Astrocyte (in vitro differentiated cells and primary cell): ENCODE measurements around the gene PRSS38. TPM values are rescaled to one million over a fixed set of nuclear protein-coding genes. Genes with fewer than 3 reads are reported as not detected.

ENCODE experiments used
- DNase-seq: peaks from one replicate; pipeline ENCODE4 v3.0.0-alpha.2; 2010; ENCODE audit warnings: low read depth
- FAIRE-seq: peaks from 2 replicates; lab custom pipeline; 2011; peaks lifted over from hg19 to GRCh38; lab: Jason Lieb, UNC
- H2AFZ ChIP-seq: 2 replicates; pipeline ENCODE4 v1.6.0; 2012; ENCODE audit warnings: low read depth, low read length, inconsistent platforms
- H3K27ac ChIP-seq: 2 replicates; pipeline ENCODE4 v1.5.1; 2011; ENCODE audit warnings: low read depth, low read length, inconsistent platforms
- H3K27me3 ChIP-seq: 2 replicates; pipeline ENCODE4 v1.6.0; 2011; ENCODE audit warnings: low read length, inconsistent platforms; ENCODE audit not compliant: insufficient read depth
- H3K36me3 ChIP-seq: 2 replicates; pipeline ENCODE4 v1.5.1; 2011; ENCODE audit warnings: low read length, inconsistent platforms; ENCODE audit not compliant: insufficient read depth
- H3K4me1 ChIP-seq: 2 replicates; pipeline ENCODE4 v1.5.1; 2011; ENCODE audit warnings: low read length, inconsistent platforms; ENCODE audit not compliant: insufficient read depth
- H3K4me2 ChIP-seq: 2 replicates; pipeline ENCODE4 v1.6.0; 2012; ENCODE audit warnings: low read length, inconsistent platforms
- H3K4me3 ChIP-seq: 2 replicates; pipeline ENCODE4 v1.5.1; 2011; ENCODE audit warnings: low read depth, mild to moderate bottlenecking, low read length, inconsistent platforms; ENCODE audit not compliant: insufficient read depth
- H3K79me2 ChIP-seq: 2 replicates; pipeline ENCODE4 v1.6.0; 2012; ENCODE audit warnings: mild to moderate bottlenecking, low read length, inconsistent platforms; ENCODE audit not compliant: insufficient read depth
- H3K9ac ChIP-seq: 2 replicates; pipeline ENCODE4 v1.6.0; 2012; ENCODE audit warnings: mild to moderate bottlenecking, low read length, inconsistent platforms
- H3K9me3 ChIP-seq: 2 replicates; pipeline ENCODE4 v1.5.1; 2012; ENCODE audit warnings: low read depth, mild to moderate bottlenecking, low read length, inconsistent platforms; ENCODE audit not compliant: insufficient read depth
- H4K20me1 ChIP-seq: 2 replicates; pipeline ENCODE4 v1.6.0; 2012; ENCODE audit warnings: low read length, inconsistent platforms; ENCODE audit not compliant: insufficient read depth
- H3K27ac Mint-ChIP-seq: one replicate; pipeline ENCODE4 v1.8.0; 2021; ENCODE audit warnings: mild to moderate bottlenecking, mixed read lengths; ENCODE audit not compliant: unreplicated experiment
- H3K27me3 Mint-ChIP-seq: one replicate; pipeline ENCODE4 v1.8.0; 2021; ENCODE audit warnings: low read depth, mixed read lengths; ENCODE audit not compliant: unreplicated experiment
- H3K36me3 Mint-ChIP-seq: one replicate; pipeline ENCODE4 v1.8.0; 2021; ENCODE audit warnings: low read depth, mixed read lengths; ENCODE audit not compliant: unreplicated experiment
- H3K4me1 Mint-ChIP-seq: one replicate; pipeline ENCODE4 v1.8.0; 2021; ENCODE audit warnings: low read depth, mixed read lengths; ENCODE audit not compliant: unreplicated experiment
- H3K4me3 Mint-ChIP-seq: one replicate; pipeline ENCODE4 v1.8.0; 2021; ENCODE audit warnings: mild to moderate bottlenecking, moderate library complexity, mixed read lengths; ENCODE audit not compliant: unreplicated experiment
- H3K9me3 Mint-ChIP-seq: one replicate; pipeline ENCODE4 v1.8.0; 2021; ENCODE audit warnings: mild to moderate bottlenecking, mixed read lengths; ENCODE audit not compliant: unreplicated experiment
- EZH2 ChIP-seq: IDR thresholded peaks from 2 replicates; pipeline ENCODE4 v1.6.1; 2012; ENCODE audit warnings: mild to moderate bottlenecking, low read length, inconsistent platforms; ENCODE audit not compliant: insufficient read depth
- total RNA-seq: library from RNA; stranded (reverse); gene quantifications from 2 replicates; pipeline ENCODE4 v1.2.1, GENCODE V29; 2021
- TF ChIP-seq, protein P1 (sequence below): IDR thresholded peaks from 2 replicates; pipeline ENCODE4 v1.5.1; 2011; ENCODE audit warnings: low read depth, mild to moderate bottlenecking, inconsistent platforms, low read length, moderate library complexity; ENCODE audit not compliant: insufficient read depth

Gene PRSS38
- total RNA-seq, 1 donor from 2014 or later, result not detected

DNA sequence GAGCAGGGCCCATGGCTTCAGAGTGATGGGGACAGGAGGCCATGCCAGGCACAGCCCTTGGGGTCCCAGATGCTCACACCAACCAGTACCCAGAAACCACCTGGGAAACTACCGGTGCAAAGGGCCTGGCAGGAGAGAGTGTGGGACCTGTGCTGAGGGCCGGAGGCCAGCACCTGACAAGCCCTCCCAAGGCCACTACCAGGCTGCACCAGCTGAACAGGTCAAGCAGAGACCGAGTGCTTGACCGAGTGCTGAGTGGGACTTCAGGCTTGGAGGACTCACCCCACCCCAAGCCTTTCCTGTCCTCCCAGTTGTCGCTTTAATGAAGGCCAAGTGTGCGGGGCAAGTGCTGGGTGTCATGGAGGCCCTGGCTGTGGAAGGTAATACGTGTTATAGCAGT, 43.7 kb upstream of the PRSS38 start:
- H3K9ac ChIP-seq, result no peak overlapping the region
- TF ChIP-seq, protein P1, sequence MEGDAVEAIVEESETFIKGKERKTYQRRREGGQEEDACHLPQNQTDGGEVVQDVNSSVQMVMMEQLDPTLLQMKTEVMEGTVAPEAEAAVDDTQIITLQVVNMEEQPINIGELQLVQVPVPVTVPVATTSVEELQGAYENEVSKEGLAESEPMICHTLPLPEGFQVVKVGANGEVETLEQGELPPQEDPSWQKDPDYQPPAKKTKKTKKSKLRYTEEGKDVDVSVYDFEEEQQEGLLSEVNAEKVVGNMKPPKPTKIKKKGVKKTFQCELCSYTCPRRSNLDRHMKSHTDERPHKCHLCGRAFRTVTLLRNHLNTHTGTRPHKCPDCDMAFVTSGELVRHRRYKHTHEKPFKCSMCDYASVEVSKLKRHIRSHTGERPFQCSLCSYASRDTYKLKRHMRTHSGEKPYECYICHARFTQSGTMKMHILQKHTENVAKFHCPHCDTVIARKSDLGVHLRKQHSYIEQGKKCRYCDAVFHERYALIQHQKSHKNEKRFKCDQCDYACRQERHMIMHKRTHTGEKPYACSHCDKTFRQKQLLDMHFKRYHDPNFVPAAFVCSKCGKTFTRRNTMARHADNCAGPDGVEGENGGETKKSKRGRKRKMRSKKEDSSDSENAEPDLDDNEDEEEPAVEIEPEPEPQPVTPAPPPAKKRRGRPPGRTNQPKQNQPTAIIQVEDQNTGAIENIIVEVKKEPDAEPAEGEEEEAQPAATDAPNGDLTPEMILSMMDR, result no peak
- no peak for TF ChIP-seq EZH2
- H3K27ac Mint-ChIP-seq, result no peak overlapping the region
- peaks cover 2% of the 10 kb centered on the region for H3K79me2 ChIP-seq
- peaks cover 20% of the 10 kb centered on the region for H3K4me1 Mint-ChIP-seq
- FAIRE-seq, result no peak
- no peak overlapping the region for H3K27ac ChIP-seq
- no peaks in the 10 kb centered on the region for H3K27me3 ChIP-seq
- no peak overlapping the region for H3K4me3 Mint-ChIP-seq
- H3K9me3 ChIP-seq, result no peaks in the 10 kb centered on the region
- H3K36me3 Mint-ChIP-seq, result peaks cover 20% of the 10 kb centered on the region
- H3K4me1 ChIP-seq, result peaks cover 28% of the 10 kb centered on the region
- no peaks in the 10 kb centered on the region for H3K9me3 Mint-ChIP-seq
- peaks cover 18% of the 10 kb centered on the region for H3K36me3 ChIP-seq
- peaks cover 16% of the 10 kb centered on the region for H4K20me1 ChIP-seq
- no peak for DNase-seq
- H2AFZ ChIP-seq, result no peak overlapping the region
- no peak overlapping the region for H3K4me3 ChIP-seq
- no peaks in the 10 kb centered on the region for H3K27me3 Mint-ChIP-seq
- no peak overlapping the region for H3K4me2 ChIP-seq

DNA sequence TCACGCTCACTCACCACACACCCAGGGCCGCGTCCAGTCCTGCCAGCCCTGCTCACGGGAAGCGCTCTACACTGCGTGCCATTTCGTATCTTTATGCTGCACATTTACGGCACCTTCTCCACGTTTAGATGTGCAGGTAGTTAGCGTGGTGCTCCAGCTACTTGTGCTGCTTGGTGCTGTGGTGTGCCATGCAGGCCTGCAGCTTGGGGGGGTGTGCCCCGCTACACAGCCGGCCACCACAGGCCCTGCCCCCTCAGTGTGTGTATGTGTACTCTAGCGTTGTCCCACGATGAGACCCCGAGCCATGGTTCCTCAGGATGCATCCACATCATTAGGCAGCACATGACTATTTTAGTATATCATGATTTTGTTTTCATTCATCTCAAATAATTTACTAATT, 41.9 kb upstream of the PRSS38 start:
- no peak overlapping the region for H3K4me2 ChIP-seq
- H3K9me3 ChIP-seq, result no peaks in the 10 kb centered on the region
- Mint-ChIP-seq H3K27me3 (no peaks in the 10 kb centered on the region), H3K4me3 (no peak overlapping the region), H3K9me3 (no peaks in the 10 kb centered on the region), H3K4me1 (peaks cover 21% of the 10 kb centered on the region), H3K36me3 (peaks cover 16% of the 10 kb centered on the region), H3K27ac (no peak overlapping the region)
- no peak overlapping the region for H3K9ac ChIP-seq
- FAIRE-seq (no peak), DNase-seq (no peak)
- no peak overlapping the region for H3K27ac ChIP-seq
- H4K20me1 ChIP-seq, result peaks cover 5% of the 10 kb centered on the region
- no peaks in the 10 kb centered on the region for H3K27me3 ChIP-seq
- peaks cover 42% of the 10 kb centered on the region for H3K4me1 ChIP-seq
- TF ChIP-seq, protein P1, result no peak
- H3K79me2 ChIP-seq, result no peaks in the 10 kb centered on the region
- H3K4me3 ChIP-seq, result no peak overlapping the region
- H3K36me3 ChIP-seq, result peaks cover 8% of the 10 kb centered on the region
- H2AFZ ChIP-seq, result no peak overlapping the region

DNA sequence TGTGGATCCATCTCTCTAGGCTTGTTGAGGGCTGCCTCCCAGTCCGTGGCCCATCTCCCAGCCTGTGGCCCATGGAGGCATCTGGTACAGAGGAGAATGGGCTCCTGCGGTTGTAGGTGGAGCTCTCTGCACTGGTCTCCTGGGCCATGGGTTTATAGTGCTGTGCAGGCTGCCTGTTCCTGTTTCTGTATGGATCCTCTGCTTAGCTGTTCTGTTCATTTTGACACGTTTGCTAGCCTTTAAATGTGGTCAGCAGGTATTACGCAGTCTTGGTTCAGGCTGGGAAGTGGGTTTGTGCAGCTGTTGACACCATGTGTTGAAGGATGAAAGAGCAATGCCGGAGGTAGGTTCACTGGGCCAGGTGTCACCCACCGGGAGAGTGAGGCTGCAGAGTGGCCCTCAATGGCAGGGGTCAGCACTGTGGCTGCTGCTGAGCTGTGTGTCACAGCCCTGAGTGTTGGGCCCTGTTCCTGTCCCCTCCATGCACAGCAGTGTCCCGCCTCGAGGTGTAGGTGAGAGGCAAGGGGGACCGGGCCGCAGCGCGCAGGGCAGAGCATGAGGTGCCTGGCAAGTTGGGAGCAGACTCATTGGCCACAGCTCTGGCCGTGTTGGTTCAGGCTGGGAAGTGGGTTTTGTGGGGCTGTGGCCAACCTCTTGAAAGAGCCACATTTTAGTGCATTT, 41.3 kb upstream of the PRSS38 start:
- Histone ChIP-seq H3K9ac (peak overlapping the region; percentile 66), H3K27me3 (no peaks in the 10 kb centered on the region), H3K4me1 (peaks cover 48% of the 10 kb centered on the region), H3K27ac (peak overlapping the region; percentile 89), H4K20me1 (no peaks in the 10 kb centered on the region), H3K4me2 (peak overlapping the region; percentile 60), H3K79me2 (no peaks in the 10 kb centered on the region), H3K4me3 (no peak overlapping the region), H3K9me3 (no peaks in the 10 kb centered on the region), H2AFZ (no peak overlapping the region), H3K36me3 (peaks cover 5% of the 10 kb centered on the region)
- H3K27ac Mint-ChIP-seq, result no peak overlapping the region
- TF ChIP-seq EZH2, result no peak
- TF ChIP-seq, protein P1, result no peak
- no peaks in the 10 kb centered on the region for H3K9me3 Mint-ChIP-seq
- H3K27me3 Mint-ChIP-seq, result no peaks in the 10 kb centered on the region
- peaks cover 24% of the 10 kb centered on the region for H3K4me1 Mint-ChIP-seq
- no peak overlapping the region for H3K4me3 Mint-ChIP-seq
- peaks cover 11% of the 10 kb centered on the region for H3K36me3 Mint-ChIP-seq
- FAIRE-seq, result no peak
- DNase-seq, result no peak
